ENCODE measurements around the gene BLNK.

DNA sequence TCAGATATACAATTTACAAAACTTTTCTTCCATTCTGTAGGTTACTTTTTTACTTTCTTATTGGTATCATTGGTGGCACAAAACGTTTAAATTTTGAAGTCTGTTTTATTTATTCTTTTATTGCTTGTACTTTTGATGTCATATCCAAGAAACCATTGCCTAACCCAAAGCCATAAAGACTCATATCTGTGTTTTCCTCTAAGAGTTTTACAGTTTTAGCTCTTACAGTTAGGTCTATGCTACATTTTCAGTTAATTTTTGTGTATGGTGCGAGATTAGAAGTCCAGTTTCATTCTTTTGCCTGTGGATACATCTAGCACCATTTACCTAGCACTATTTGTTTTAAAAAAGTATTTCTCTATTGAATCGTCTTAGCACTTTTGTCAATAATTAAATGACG lies 53.7 kb downstream of the BLNK start:
- TF ChIP-seq, protein P1, sequence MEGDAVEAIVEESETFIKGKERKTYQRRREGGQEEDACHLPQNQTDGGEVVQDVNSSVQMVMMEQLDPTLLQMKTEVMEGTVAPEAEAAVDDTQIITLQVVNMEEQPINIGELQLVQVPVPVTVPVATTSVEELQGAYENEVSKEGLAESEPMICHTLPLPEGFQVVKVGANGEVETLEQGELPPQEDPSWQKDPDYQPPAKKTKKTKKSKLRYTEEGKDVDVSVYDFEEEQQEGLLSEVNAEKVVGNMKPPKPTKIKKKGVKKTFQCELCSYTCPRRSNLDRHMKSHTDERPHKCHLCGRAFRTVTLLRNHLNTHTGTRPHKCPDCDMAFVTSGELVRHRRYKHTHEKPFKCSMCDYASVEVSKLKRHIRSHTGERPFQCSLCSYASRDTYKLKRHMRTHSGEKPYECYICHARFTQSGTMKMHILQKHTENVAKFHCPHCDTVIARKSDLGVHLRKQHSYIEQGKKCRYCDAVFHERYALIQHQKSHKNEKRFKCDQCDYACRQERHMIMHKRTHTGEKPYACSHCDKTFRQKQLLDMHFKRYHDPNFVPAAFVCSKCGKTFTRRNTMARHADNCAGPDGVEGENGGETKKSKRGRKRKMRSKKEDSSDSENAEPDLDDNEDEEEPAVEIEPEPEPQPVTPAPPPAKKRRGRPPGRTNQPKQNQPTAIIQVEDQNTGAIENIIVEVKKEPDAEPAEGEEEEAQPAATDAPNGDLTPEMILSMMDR (IDR thresholded peaks at IDR 0.05; ENCODE audit: low read depth, low read length): no peak
- TF ChIP-seq EZH2phosphoT487 (IDR thresholded peaks at IDR 0.05; ENCODE audit: low read depth): no peak
